UCSD-AML1 (cell line): ENCODE measurements around the gene CRYZ.

Source experiments
- DNase-seq: peaks from one replicate; lab custom pipeline; 2025; ENCODE audit not compliant: unreplicated experiment; lab: John Stamatoyannopoulos, UW

Gene CRYZ

GRCh38 chr1:74731399-74732052 is 1.3 kb downstream of the CRYZ start:
- peak; percentile 8 for DNase-seq

GRCh38 chr1:74729741-74730478 is 2.9 kb downstream of the CRYZ start:
- DNase-seq: no peak

GRCh38 chr1:74728736-74729135 is 4.1 kb downstream of the CRYZ start:
- no peak for DNase-seq

- no peak for DNase-seq
These were observed 6.8 kb downstream of the CRYZ start for GRCh38 chr1:74726063-74726462.

- DNase-seq: no peak
These were observed 15.2 kb downstream of the CRYZ start for GRCh38 chr1:74717626-74718025.

GRCh38 chr1:74716822-74717221 is 16.0 kb downstream of the CRYZ start:
- no peak for DNase-seq

DNA sequence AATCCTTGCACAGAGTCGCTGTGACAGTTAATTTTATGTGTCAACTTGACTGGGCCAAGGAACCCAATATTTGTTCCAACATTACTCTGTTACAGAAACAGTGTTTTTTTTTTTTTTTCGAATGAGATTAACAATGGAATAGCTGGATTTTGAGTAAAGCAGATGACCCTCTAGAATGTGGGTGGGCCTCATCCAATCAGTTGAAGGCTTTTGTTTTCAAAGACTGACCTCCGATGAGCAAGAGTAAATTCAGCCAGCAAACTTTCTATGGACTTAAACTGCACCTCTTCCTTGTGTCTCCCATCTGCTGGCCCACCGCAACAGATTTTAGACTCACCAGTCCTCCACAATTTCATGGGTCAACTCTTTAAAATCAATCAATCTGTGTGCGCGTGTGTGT is 17.0 kb downstream of the CRYZ start:
- DNase-seq: no peak

GRCh38 chr1:74715236-74715502 is 17.7 kb downstream of the CRYZ start:
- DNase-seq: no peak

- no peak for DNase-seq
These were observed 18.2 kb downstream of the CRYZ start for GRCh38 chr1:74714429-74715235.

- DNase-seq: no peak
These were observed 19.0 kb downstream of the CRYZ start for GRCh38 chr1:74713849-74714248.

GRCh38 chr1:74712881-74713280 is 20.0 kb downstream of the CRYZ start:
- DNase-seq: no peak

- DNase-seq: no peak
These were observed 29.3 kb downstream of the CRYZ start for GRCh38 chr1:74703386-74704182.

DNA sequence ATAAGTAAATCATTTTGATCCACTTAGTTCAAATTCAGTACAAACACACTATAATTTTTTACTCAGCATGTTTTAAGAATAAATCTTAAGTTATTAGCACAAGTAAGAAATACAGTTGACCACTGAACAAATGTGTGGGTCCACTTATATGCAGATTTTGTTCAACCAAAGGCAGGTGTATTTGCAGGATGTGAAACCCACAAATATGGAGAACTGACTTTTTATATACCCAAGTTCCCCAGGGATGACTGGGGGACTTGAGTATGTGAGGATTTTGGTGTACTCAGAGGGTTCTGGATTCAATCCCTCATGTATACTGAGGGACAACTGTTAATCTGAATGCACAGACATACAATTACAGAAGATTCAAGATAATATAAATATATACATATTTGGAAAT is 33.5 kb downstream of the CRYZ start:
- DNase-seq: no peak

- DNase-seq: no peak
These were observed 35.0 kb downstream of the CRYZ start for GRCh38 chr1:74697832-74698231.

- DNase-seq: no peak
These were observed 39.4 kb downstream of the CRYZ start for GRCh38 chr1:74693473-74693872.

- DNase-seq: no peak
These were observed 41.9 kb downstream of the CRYZ start for GRCh38 chr1:74690909-74691308.

DNA sequence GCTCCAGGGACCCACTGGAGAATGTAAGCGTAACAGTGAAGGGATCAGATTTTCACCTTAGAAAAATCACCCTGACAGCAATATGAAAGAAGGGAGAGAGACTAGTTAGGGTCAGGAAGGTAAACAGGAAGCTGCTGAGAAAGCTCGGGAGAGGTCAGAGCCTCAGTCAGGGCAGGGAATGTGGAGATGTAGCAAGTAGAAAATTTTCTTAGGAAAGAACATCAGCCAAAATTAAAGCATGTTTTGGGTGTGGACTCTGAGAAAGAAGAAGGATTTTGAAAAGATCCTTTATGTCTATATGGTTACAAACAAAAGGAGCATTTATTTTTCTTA is 42.5 kb downstream of the CRYZ start:
- DNase-seq: no peak

GRCh38 chr1:74689621-74690363 is 43.1 kb downstream of the CRYZ start:
- no peak for DNase-seq

- DNase-seq: no peak
These were observed 45.9 kb downstream of the CRYZ start for GRCh38 chr1:74686928-74687327.

- DNase-seq: no peak
These were observed 48.5 kb downstream of the CRYZ start for GRCh38 chr1:74684301-74684700.

GRCh38 chr1:74683656-74684055 is 49.2 kb downstream of the CRYZ start:
- DNase-seq: no peak
